H9 (cell line): ENCODE measurements around the gene MST1R. TPM values are rescaled to one million over a fixed set of nuclear protein-coding genes. Genes with fewer than 3 reads are reported as not detected.

ENCODE experiments used
- DNase-seq: peaks from one replicate; pipeline ENCODE4 v3.0.0-alpha.2; 2017
- H2AFZ ChIP-seq: one replicate; pipeline ENCODE4 v1.6.1; 2013; ENCODE audit warnings: mild to moderate bottlenecking, low read length, control low read depth, moderate library complexity
- H2AK5ac ChIP-seq: 2 replicates; pipeline ENCODE4 v1.6.1; 2013; ENCODE audit warnings: low read length, control low read depth, mixed read lengths; ENCODE audit not compliant: insufficient read length
- H2BK120ac ChIP-seq: one replicate; pipeline ENCODE4 v1.6.1; 2013; ENCODE audit warnings: low read depth, mild to moderate bottlenecking, low read length, control low read depth, inconsistent platforms; ENCODE audit not compliant: poor library complexity, severe bottlenecking
- H2BK12ac ChIP-seq: 2 replicates; pipeline ENCODE4 v1.6.1; 2013; ENCODE audit warnings: low read length, control low read depth, mixed read lengths, low read depth; ENCODE audit not compliant: insufficient read length
- H2BK15ac ChIP-seq: 2 replicates; pipeline ENCODE4 v1.6.1; 2013; ENCODE audit warnings: low read depth, low read length, control low read depth
- H2BK20ac ChIP-seq: one replicate; pipeline ENCODE4 v1.6.1; 2013; ENCODE audit warnings: low read depth, mild to moderate bottlenecking, low read length, control low read depth, inconsistent platforms; ENCODE audit not compliant: poor library complexity, severe bottlenecking
- H2BK5ac ChIP-seq: 2 replicates; pipeline ENCODE4 v1.6.1; 2013; ENCODE audit warnings: low read length, control low read depth, mixed read lengths; ENCODE audit not compliant: insufficient read length
- H3K14ac ChIP-seq: 2 replicates; pipeline ENCODE4 v1.6.1; 2013; ENCODE audit warnings: low read length, control low read depth; ENCODE audit not compliant: insufficient read depth
- H3K18ac ChIP-seq: 2 replicates; pipeline ENCODE4 v1.6.1; 2013; ENCODE audit warnings: low read depth, mild to moderate bottlenecking, mixed read lengths, low read length, control low read depth; ENCODE audit not compliant: insufficient read length
- H3K23ac ChIP-seq: 2 replicates; pipeline ENCODE4 v1.6.1; 2013; ENCODE audit warnings: low read length, control low read depth, mixed read lengths, low read depth; ENCODE audit not compliant: insufficient read length
- H3K23me2 ChIP-seq: 2 replicates; pipeline ENCODE4 v1.6.1; 2013; ENCODE audit warnings: low read depth, mild to moderate bottlenecking, mixed read lengths, low read length, control low read depth; ENCODE audit not compliant: insufficient read length, poor library complexity, severe bottlenecking
- H3K27ac ChIP-seq: 2 replicates; pipeline ENCODE4 v1.5.1; 2013; ENCODE audit warnings: low read length, control low read depth, mixed read lengths, low read depth; ENCODE audit not compliant: insufficient read length
- H3K27me3 ChIP-seq: 2 replicates; pipeline ENCODE4 v1.6.1; 2013; ENCODE audit warnings: low read length, control low read depth, inconsistent platforms; ENCODE audit not compliant: insufficient read depth
- H3K4ac ChIP-seq: 2 replicates; pipeline ENCODE4 v1.6.1; 2013; ENCODE audit warnings: low read depth, mild to moderate bottlenecking, control low read depth, inconsistent platforms, low read length, moderate library complexity
- H3K4me1 ChIP-seq: 2 replicates; pipeline ENCODE4 v1.6.1; 2013; ENCODE audit warnings: low read length, control low read depth, inconsistent platforms; ENCODE audit not compliant: insufficient read depth
- H3K4me2 ChIP-seq: 2 replicates; pipeline ENCODE4 v1.6.1; 2013; ENCODE audit warnings: low read length, control low read depth, mixed read lengths; ENCODE audit not compliant: insufficient read length, insufficient read depth
- H3K56ac ChIP-seq: 2 replicates; pipeline ENCODE4 v1.6.1; 2013; ENCODE audit warnings: low read depth, mild to moderate bottlenecking, mixed read lengths, low read length, control low read depth; ENCODE audit not compliant: insufficient read length
- H3K79me1 ChIP-seq: 2 replicates; pipeline ENCODE4 v1.6.1; 2013; ENCODE audit warnings: low read depth, mild to moderate bottlenecking, moderate library complexity, low read length, control low read depth, inconsistent platforms; ENCODE audit not compliant: insufficient read depth, poor library complexity, severe bottlenecking
- H3K79me2 ChIP-seq: 2 replicates; pipeline ENCODE4 v1.6.1; 2013; ENCODE audit warnings: low read length, control low read depth, inconsistent platforms; ENCODE audit not compliant: insufficient read depth
- H3K9ac ChIP-seq: 2 replicates; pipeline ENCODE4 v1.6.1; 2013; ENCODE audit warnings: low read length, control low read depth, mixed read lengths; ENCODE audit not compliant: insufficient read length; ENCODE audit errors: extremely low read depth
- H3K9me3 ChIP-seq: one replicate; pipeline ENCODE4 v1.6.1; 2013; ENCODE audit warnings: low read depth, low read length, inconsistent platforms; ENCODE audit not compliant: control insufficient read depth
- H3T11ph ChIP-seq: one replicate; pipeline ENCODE4 v1.6.1; 2013; ENCODE audit warnings: mild to moderate bottlenecking, low read length, control low read depth, inconsistent platforms
- H4K20me1 ChIP-seq: one replicate; pipeline ENCODE4 v1.6.1; 2013; ENCODE audit not compliant: control insufficient read depth, insufficient read length, insufficient read depth
- H4K5ac ChIP-seq: 2 replicates; pipeline ENCODE4 v1.6.1; 2013; ENCODE audit warnings: low read depth, mild to moderate bottlenecking, mixed read lengths, low read length, control low read depth; ENCODE audit not compliant: insufficient read length
- H4K8ac ChIP-seq: replicated peaks from 2 replicates; pipeline ENCODE4 v1.6.1; 2013; ENCODE audit warnings: low read length, control low read depth, mixed read lengths, low read depth; ENCODE audit not compliant: insufficient read length
- H4K91ac ChIP-seq: 2 replicates; pipeline ENCODE4 v1.6.1; 2013; ENCODE audit warnings: low read depth, mild to moderate bottlenecking, moderate library complexity, mixed read lengths, low read length, control low read depth; ENCODE audit not compliant: insufficient read length
- H3K27ac Mint-ChIP-seq, 3 experiments: 2 replicates in 2 of 3; 3 replicates in 1 of 3; pipeline ENCODE4 v1.8.0; 2020 to 2021; ENCODE audit warnings: mixed read lengths in 3 of 3, mild to moderate bottlenecking in 1 of 3, moderate library complexity in 1 of 3
- H3K27me3 Mint-ChIP-seq: 2 replicates; pipeline ENCODE4 v1.8.0; 2021; ENCODE audit warnings: low read depth, mild to moderate bottlenecking, moderate library complexity, mixed read lengths
- H3K36me3 Mint-ChIP-seq, 3 experiments: 2 replicates in 2 of 3; 3 replicates in 1 of 3; pipeline ENCODE4 v1.8.0; 2020 to 2021; ENCODE audit warnings: low read depth in 3 of 3, mixed read lengths in 3 of 3; ENCODE audit not compliant: insufficient read depth in 1 of 3
- H3K4me1 Mint-ChIP-seq, 2 experiments: 2 replicates each; pipeline ENCODE4 v1.8.0; 2020; ENCODE audit warnings: mixed read lengths in 2 of 2
- H3K4me3 Mint-ChIP-seq, 2 experiments: 2 replicates in 1 of 2; 3 replicates in 1 of 2; pipeline ENCODE4 v1.8.0; 2020 to 2021; ENCODE audit warnings: mild to moderate bottlenecking in 2 of 2, mixed read lengths in 2 of 2, moderate library complexity in 1 of 2
- H3K9me3 Mint-ChIP-seq, 2 experiments: 2 replicates in 1 of 2; 3 replicates in 1 of 2; pipeline ENCODE4 v1.8.0; 2020; ENCODE audit warnings: mild to moderate bottlenecking in 2 of 2, mixed read lengths in 2 of 2, moderate library complexity in 1 of 2
- WGBS: extraction: QIAGEN DNeasy Blood & Tissue Kit; methylation state at CpG from one replicate; pipeline ENCODE4 v1.1.7; 2013; ENCODE audit warnings: missing lambda C conversion rate, low lambda C conversion rate, mixed read lengths; ENCODE audit not compliant: insufficient read length; ENCODE audit errors: extremely low coverage; 5-methylcytosine and 5-hydroxymethylcytosine counted together
- total RNA-seq: library from RNA; stranded (reverse); gene quantifications from 2 replicates; pipeline ENCODE4 v1.2.1, GENCODE V29; 2021
- TF ChIP-seq, protein P1 (sequence below): fragments of 200-600 bp; sonication (generic); conservative IDR thresholded peaks from 3 replicates; pipeline ENCODE4 v1.8.0; 2021; ENCODE audit warnings: antibody characterized with exemption, mild to moderate bottlenecking

The MST1R gene
- total RNA-seq, 1 experiment from 2014 or later, result 4.9 TPM

GRCh38 chr3:49865198-49865784, 38.4 kb downstream of the MST1R start:
- H2BK12ac ChIP-seq, result no peak overlapping the region
- H3K23ac ChIP-seq, result no peak overlapping the region
- Mint-ChIP-seq H3K4me3 (no peak overlapping the region), H3K27ac (peak overlapping the region in 1 of 3 experiments; percentile 70; a peak in 2 of 7 replicates), H3K27me3 (peaks cover 6% of the 10 kb centered on the region), H3K9me3 (no peaks in the 10 kb centered on the region), H3K4me1 (peaks cover 34 to 53% of the 10 kb centered on the region in 2 experiments), H3K36me3 (peaks cover 5 to 8% (median 5%) of the 10 kb centered on the region in 3 experiments; a peak in 6 of 7 replicates)
- H3K4me2 ChIP-seq, result no peak overlapping the region
- H3K9me3 ChIP-seq, result no peaks in the 10 kb centered on the region
- H3K4ac ChIP-seq, result no peak overlapping the region
- no peak overlapping the region for H3T11ph ChIP-seq
- no peak overlapping the region for H2BK15ac ChIP-seq
- H3K4me1 ChIP-seq, result peaks cover 10% of the 10 kb centered on the region; the same call in 1 of the 2 replicates
- H3K27me3 ChIP-seq, result no peaks in the 10 kb centered on the region
- no peak overlapping the region for H2AFZ ChIP-seq
- H4K91ac ChIP-seq, result no peak overlapping the region
- TF ChIP-seq, protein P1, sequence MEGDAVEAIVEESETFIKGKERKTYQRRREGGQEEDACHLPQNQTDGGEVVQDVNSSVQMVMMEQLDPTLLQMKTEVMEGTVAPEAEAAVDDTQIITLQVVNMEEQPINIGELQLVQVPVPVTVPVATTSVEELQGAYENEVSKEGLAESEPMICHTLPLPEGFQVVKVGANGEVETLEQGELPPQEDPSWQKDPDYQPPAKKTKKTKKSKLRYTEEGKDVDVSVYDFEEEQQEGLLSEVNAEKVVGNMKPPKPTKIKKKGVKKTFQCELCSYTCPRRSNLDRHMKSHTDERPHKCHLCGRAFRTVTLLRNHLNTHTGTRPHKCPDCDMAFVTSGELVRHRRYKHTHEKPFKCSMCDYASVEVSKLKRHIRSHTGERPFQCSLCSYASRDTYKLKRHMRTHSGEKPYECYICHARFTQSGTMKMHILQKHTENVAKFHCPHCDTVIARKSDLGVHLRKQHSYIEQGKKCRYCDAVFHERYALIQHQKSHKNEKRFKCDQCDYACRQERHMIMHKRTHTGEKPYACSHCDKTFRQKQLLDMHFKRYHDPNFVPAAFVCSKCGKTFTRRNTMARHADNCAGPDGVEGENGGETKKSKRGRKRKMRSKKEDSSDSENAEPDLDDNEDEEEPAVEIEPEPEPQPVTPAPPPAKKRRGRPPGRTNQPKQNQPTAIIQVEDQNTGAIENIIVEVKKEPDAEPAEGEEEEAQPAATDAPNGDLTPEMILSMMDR, result no peak
- DNase-seq, result no peak
- no peak overlapping the region for H2BK120ac ChIP-seq
- no peak overlapping the region for H3K27ac ChIP-seq
- no peaks in the 10 kb centered on the region for H3K79me2 ChIP-seq
- no peak overlapping the region for H4K8ac ChIP-seq
- H4K5ac ChIP-seq, result no peak overlapping the region
- H3K18ac ChIP-seq, result no peak overlapping the region
- WGBS, result no CpG with 5 or more reads among the region's 7 CpGs
- no peaks in the 10 kb centered on the region for H3K79me1 ChIP-seq
- no peak overlapping the region for H2BK5ac ChIP-seq
- no peak overlapping the region for H3K14ac ChIP-seq
- no peak overlapping the region for H3K56ac ChIP-seq
- no peak overlapping the region for H2BK20ac ChIP-seq
- H2AK5ac ChIP-seq, result no peak overlapping the region
- H3K9ac ChIP-seq, result no peak overlapping the region
- peaks cover 7% of the 10 kb centered on the region for H3K23me2 ChIP-seq
- no peaks in the 10 kb centered on the region for H4K20me1 ChIP-seq
